DND-41 (cell line): Measurements from ENCODE around the gene ICA1.

ENCODE experiments used
- EZH2 ChIP-seq: IDR thresholded peaks from 3 replicates; pipeline ENCODE4 v1.6.1; 2012; ENCODE audit warnings: borderline replicate concordance, low read depth, mild to moderate bottlenecking, moderate library complexity, low read length, inconsistent platforms; ENCODE audit not compliant: severe bottlenecking
- TF ChIP-seq, protein P1 (sequence below): IDR thresholded peaks from 2 replicates; pipeline ENCODE4 v1.5.1; 2012; ENCODE audit warnings: borderline replicate concordance, low read length, moderate library complexity, mild to moderate bottlenecking; ENCODE audit not compliant: poor library complexity, severe bottlenecking; ENCODE audit errors: extremely low read depth

DNA sequence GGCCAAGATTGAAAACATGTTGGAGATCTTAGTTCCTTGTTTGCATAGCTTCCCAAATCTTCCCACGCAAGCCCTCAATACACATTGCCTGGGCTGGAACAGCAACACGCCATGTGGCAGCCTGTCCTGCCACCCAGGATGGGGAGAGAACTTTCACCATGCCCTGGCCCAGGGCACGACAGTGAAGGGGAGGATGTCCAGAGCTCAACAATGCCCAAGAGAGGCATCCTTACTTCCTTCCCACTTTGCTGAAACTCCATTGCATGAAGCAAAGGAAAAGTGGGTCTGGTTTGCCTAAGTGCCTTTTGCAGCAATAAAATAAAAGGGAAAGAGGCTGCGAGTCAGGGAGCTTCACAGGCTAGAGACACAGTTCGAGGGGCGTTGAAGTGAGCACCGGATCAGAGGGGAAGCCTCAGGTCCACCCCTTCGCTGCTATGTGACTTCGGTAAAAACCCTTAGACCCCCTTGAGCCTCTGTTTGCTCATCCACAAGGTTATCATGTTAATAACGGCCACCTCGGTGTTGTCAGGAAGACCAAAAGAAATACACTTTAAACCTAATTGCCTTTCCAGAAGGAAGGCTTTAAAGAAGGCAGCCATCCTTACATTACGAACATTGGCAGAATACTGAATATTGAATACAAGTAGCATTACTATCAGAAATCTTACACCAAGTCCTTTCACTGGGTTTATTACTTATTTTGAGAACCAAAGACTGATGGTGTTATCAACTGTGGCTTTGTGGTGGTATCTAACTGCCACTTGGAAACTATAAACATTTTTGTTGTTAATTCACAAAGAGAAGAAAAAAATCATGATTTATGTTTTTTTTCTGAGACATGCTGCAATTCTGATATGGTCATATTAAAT, 133.3 kb downstream of the ICA1 start:
- TF ChIP-seq EZH2, result no peak
- TF ChIP-seq, protein P1, sequence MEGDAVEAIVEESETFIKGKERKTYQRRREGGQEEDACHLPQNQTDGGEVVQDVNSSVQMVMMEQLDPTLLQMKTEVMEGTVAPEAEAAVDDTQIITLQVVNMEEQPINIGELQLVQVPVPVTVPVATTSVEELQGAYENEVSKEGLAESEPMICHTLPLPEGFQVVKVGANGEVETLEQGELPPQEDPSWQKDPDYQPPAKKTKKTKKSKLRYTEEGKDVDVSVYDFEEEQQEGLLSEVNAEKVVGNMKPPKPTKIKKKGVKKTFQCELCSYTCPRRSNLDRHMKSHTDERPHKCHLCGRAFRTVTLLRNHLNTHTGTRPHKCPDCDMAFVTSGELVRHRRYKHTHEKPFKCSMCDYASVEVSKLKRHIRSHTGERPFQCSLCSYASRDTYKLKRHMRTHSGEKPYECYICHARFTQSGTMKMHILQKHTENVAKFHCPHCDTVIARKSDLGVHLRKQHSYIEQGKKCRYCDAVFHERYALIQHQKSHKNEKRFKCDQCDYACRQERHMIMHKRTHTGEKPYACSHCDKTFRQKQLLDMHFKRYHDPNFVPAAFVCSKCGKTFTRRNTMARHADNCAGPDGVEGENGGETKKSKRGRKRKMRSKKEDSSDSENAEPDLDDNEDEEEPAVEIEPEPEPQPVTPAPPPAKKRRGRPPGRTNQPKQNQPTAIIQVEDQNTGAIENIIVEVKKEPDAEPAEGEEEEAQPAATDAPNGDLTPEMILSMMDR, result no peak
